SK-N-SH treated with all-trans-retinoic acid at 6 μM for 48 hours (cell line): ENCODE measurements around the gene ZBTB26.

Source experiments
- ATAC-seq: fragments of 200-7000 bp; cut with Tn5 transposase; 3 replicates; pipeline ENCODE4 v1.9.1; 2020; ENCODE audit warnings: mild to moderate bottlenecking, moderate library complexity
- ARNTL ChIP-seq: fragments of 450-650 bp; formaldehyde crosslinking; IDR thresholded peaks from 2 replicates; pipeline ENCODE4 v1.5.0; 2020; ENCODE audit warnings: low read depth, mild to moderate bottlenecking, moderate library complexity, borderline replicate concordance
- BACH2 ChIP-seq: fragments of 250-450 bp; sonication (Bioruptor Pico); IDR thresholded peaks from 2 replicates; pipeline ENCODE4 v1.9.0; 2021; ENCODE audit warnings: mild to moderate bottlenecking, borderline replicate concordance
- CREB5 ChIP-seq: fragments of 250-450 bp; sonication (Bioruptor Pico); IDR thresholded peaks from 2 replicates; pipeline ENCODE4 v1.5.1; 2020; ENCODE audit warnings: low read depth, mild to moderate bottlenecking, moderate library complexity
- CSDC2 ChIP-seq: fragments of 250-450 bp; sonication (Bioruptor Pico); IDR thresholded peaks from 2 replicates; pipeline ENCODE4 v1.5.0; 2020; ENCODE audit warnings: mild to moderate bottlenecking, moderate library complexity
- CSRNP3 ChIP-seq: fragments of 250-450 bp; sonication (Bioruptor Pico); IDR thresholded peaks from 2 replicates; pipeline ENCODE4 v1.5.1; 2021; ENCODE audit warnings: mild to moderate bottlenecking, moderate library complexity
- ESRRG ChIP-seq: fragments of 250-450 bp; sonication (Bioruptor Pico); IDR thresholded peaks from 2 replicates; pipeline ENCODE4 v1.6.1; 2021; ENCODE audit warnings: mild to moderate bottlenecking
- GLIS3 ChIP-seq: fragments of 250-450 bp; sonication (Bioruptor Pico); IDR thresholded peaks from 2 replicates; pipeline ENCODE4 v1.5.0; 2020; ENCODE audit warnings: mild to moderate bottlenecking, moderate library complexity
- ISL1 ChIP-seq: fragments of 250-450 bp; sonication (Bioruptor Pico); IDR thresholded peaks from 2 replicates; pipeline ENCODE4 v2.1.2; 2022; ENCODE audit warnings: mild to moderate bottlenecking, moderate library complexity
- OSR1 ChIP-seq: fragments of 250-450 bp; sonication (Bioruptor Pico); IDR thresholded peaks from 2 replicates; pipeline ENCODE4 v1.8.0; 2022; ENCODE audit warnings: moderate library complexity, mild to moderate bottlenecking, inconsistent platforms
- PATZ1 ChIP-seq: fragments of 250-450 bp; sonication (Bioruptor Pico); IDR thresholded peaks from 2 replicates; pipeline ENCODE4 v1.8.0; 2020; ENCODE audit warnings: mild to moderate bottlenecking, moderate library complexity, borderline replicate concordance
- POU6F1 ChIP-seq: fragments of 250-450 bp; sonication (Bioruptor Pico); IDR thresholded peaks from 2 replicates; pipeline ENCODE4 v1.8.0; 2021; ENCODE audit warnings: low read depth, mild to moderate bottlenecking, moderate library complexity, borderline replicate concordance
- PPARA ChIP-seq: fragments of 250-450 bp; sonication (Bioruptor Pico); IDR thresholded peaks from 2 replicates; pipeline ENCODE4 v1.5.0; 2020; ENCODE audit warnings: mild to moderate bottlenecking, borderline replicate concordance
- RARB ChIP-seq: fragments of 250-450 bp; sonication (Bioruptor Pico); IDR thresholded peaks from 2 replicates; pipeline ENCODE4 v1.8.0; 2021; ENCODE audit warnings: mild to moderate bottlenecking, moderate library complexity
- SNAI2 ChIP-seq: fragments of 250-450 bp; sonication (Bioruptor Pico); IDR thresholded peaks from 2 replicates; pipeline ENCODE4 v1.5.0; 2020; ENCODE audit warnings: mild to moderate bottlenecking, moderate library complexity
- TCF4 ChIP-seq: fragments of 250-450 bp; sonication (Bioruptor Pico); IDR thresholded peaks from 2 replicates; pipeline ENCODE4 v1.8.0; 2021; ENCODE audit warnings: mild to moderate bottlenecking, moderate library complexity, borderline replicate concordance
- TOX ChIP-seq: fragments of 250-450 bp; sonication (Bioruptor Pico); IDR thresholded peaks from 2 replicates; pipeline ENCODE4 v1.8.0; 2021; ENCODE audit warnings: mild to moderate bottlenecking, moderate library complexity, borderline replicate concordance
- TSHZ2 ChIP-seq: fragments of 250-450 bp; sonication (Bioruptor Pico); IDR thresholded peaks from 2 replicates; pipeline ENCODE4 v1.5.0; 2020; ENCODE audit warnings: mild to moderate bottlenecking, moderate library complexity
- ZC3H10 ChIP-seq: fragments of 250-450 bp; sonication (Bioruptor Pico); IDR thresholded peaks from 2 replicates; pipeline ENCODE4 v1.5.1; 2021; ENCODE audit warnings: mild to moderate bottlenecking, moderate library complexity
- ZFP3 ChIP-seq: fragments of 250-450 bp; sonication (Bioruptor Pico); IDR thresholded peaks from 2 replicates; pipeline ENCODE4 v1.5.0; 2020; ENCODE audit warnings: mild to moderate bottlenecking, moderate library complexity
- ZFP30 ChIP-seq: fragments of 450-650 bp; formaldehyde crosslinking; IDR thresholded peaks from 2 replicates; pipeline ENCODE4 v1.5.0; 2022; ENCODE audit warnings: mild to moderate bottlenecking, moderate library complexity
- ZNF565 ChIP-seq: fragments of 450-650 bp; formaldehyde crosslinking; conservative IDR thresholded peaks from 2 replicates; pipeline ENCODE4 v1.5.0; 2020; ENCODE audit warnings: low read depth, mild to moderate bottlenecking, moderate library complexity
- ZNF70 ChIP-seq: fragments of 450-650 bp; formaldehyde crosslinking; IDR thresholded peaks from 2 replicates; pipeline ENCODE4 v1.5.0; 2020; ENCODE audit warnings: mild to moderate bottlenecking, moderate library complexity
- ZNF8 ChIP-seq: fragments of 450-650 bp; formaldehyde crosslinking; IDR thresholded peaks from 2 replicates; pipeline ENCODE4 v1.5.0; 2020; ENCODE audit warnings: mild to moderate bottlenecking, moderate library complexity

Gene ZBTB26

GRCh38 chr9:122931226-122932121 lies at the start of gene ZBTB26:
Gene ZBTB26, minus strand, starts transcription at chr9:122931512. Its CDS starts 11,578 bp downstream, at chr9:122919934.
- TF ChIP-seq TOX (no peak), SNAI2 (no peak), ISL1 (CRISPR knock-in tag) (no peak), CREB5 (CRISPR knock-in tag) (no peak), ZFP3 (CRISPR knock-in tag) (peak; percentile 45; the same call in 1 of the 2 replicates), TCF4 (CRISPR knock-in tag) (no peak), RARB (CRISPR knock-in tag) (no peak), GLIS3 (CRISPR knock-in tag) (no peak), PPARA (no peak), OSR1 (CRISPR knock-in tag) (no peak), PATZ1 (CRISPR knock-in tag) (no peak), ZC3H10 (no peak), CSRNP3 (CRISPR knock-in tag) (no peak), ZNF565 (CRISPR knock-in tag) (no peak), BACH2 (no peak), ZFP30 (CRISPR knock-in tag) (no peak), POU6F1 (CRISPR knock-in tag) (0 out of 2 replicates have a peak, but pooled peaks have one; percentile 9), ZNF8 (CRISPR knock-in tag) (0 out of 2 replicates have a peak, but pooled peaks have one; percentile 17), TSHZ2 (no peak), ARNTL (CRISPR knock-in tag) (no peak), ESRRG (no peak), CSDC2 (CRISPR knock-in tag) (no peak), ZNF70 (CRISPR knock-in tag) (no peak)
- ATAC-seq = peak; percentile 99

GRCh38 chr9:122978601-122979000 lies 47.3 kb upstream of the ZBTB26 start:
- peak; percentile 61 for ATAC-seq
- TF ChIP-seq TCF4 (CRISPR knock-in tag) (no peak), ESRRG (no peak), POU6F1 (CRISPR knock-in tag) (no peak), ZC3H10 (no peak), ZNF70 (CRISPR knock-in tag) (no peak), ZNF8 (CRISPR knock-in tag) (no peak), ARNTL (CRISPR knock-in tag) (no peak), CSRNP3 (CRISPR knock-in tag) (no peak), CSDC2 (CRISPR knock-in tag) (no peak), ISL1 (CRISPR knock-in tag) (no peak), TSHZ2 (no peak), RARB (CRISPR knock-in tag) (no peak)
